AML-193 (cell line): ENCODE results near the gene KDM3B.
"Not testable (repeated sequence)": the region's sequence is repeated elsewhere in the genome, so short reads cannot be mapped to it uniquely, and the experiment has no call there.

ENCODE experiments used
- DNase-seq, 2 experiments: peaks; one replicate each; lab custom pipeline; 2025; lab: John Stamatoyannopoulos, UW

The KDM3B gene, protein sequence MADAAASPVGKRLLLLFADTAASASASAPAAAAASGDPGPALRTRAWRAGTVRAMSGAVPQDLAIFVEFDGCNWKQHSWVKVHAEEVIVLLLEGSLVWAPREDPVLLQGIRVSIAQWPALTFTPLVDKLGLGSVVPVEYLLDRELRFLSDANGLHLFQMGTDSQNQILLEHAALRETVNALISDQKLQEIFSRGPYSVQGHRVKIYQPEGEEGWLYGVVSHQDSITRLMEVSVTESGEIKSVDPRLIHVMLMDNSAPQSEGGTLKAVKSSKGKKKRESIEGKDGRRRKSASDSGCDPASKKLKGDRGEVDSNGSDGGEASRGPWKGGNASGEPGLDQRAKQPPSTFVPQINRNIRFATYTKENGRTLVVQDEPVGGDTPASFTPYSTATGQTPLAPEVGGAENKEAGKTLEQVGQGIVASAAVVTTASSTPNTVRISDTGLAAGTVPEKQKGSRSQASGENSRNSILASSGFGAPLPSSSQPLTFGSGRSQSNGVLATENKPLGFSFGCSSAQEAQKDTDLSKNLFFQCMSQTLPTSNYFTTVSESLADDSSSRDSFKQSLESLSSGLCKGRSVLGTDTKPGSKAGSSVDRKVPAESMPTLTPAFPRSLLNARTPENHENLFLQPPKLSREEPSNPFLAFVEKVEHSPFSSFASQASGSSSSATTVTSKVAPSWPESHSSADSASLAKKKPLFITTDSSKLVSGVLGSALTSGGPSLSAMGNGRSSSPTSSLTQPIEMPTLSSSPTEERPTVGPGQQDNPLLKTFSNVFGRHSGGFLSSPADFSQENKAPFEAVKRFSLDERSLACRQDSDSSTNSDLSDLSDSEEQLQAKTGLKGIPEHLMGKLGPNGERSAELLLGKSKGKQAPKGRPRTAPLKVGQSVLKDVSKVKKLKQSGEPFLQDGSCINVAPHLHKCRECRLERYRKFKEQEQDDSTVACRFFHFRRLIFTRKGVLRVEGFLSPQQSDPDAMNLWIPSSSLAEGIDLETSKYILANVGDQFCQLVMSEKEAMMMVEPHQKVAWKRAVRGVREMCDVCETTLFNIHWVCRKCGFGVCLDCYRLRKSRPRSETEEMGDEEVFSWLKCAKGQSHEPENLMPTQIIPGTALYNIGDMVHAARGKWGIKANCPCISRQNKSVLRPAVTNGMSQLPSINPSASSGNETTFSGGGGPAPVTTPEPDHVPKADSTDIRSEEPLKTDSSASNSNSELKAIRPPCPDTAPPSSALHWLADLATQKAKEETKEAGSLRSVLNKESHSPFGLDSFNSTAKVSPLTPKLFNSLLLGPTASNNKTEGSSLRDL (N-terminal part only)

DNA sequence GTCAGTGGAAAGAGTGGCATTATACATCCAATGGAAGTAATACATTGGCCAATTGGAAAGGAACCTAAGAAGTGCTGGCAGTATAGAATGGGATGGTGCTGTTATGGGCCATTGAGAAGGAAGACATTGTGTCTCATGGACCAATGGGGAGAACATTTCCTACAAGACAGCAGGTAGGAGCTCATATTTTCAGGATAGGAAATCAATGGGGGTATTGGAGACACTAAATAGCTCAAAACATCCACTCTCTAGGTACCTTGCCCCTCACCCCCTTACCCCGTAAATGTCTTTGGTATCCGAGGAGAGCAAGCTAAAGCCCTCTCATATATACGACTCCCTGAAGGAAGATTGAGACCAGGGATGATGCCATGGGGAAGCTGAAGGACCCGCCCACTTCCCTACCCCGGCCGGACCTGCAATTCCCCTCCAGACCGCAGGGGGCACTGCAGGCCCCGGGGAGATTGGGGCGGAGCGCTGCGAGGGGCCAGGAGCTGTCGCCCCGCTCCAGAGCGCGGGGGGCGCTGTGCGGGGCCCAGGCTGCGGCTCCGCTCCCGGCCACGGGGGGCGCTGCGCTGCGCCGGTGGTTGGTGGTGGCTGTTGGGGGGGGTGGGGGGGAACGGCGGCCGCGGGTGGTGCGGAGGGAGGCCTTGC, at the start of gene KDM3B:
Gene KDM3B, plus strand, starts transcription at position 615 of the 651 bp plus-strand sequence. CDS start 111 bp downstream, outside the sequence.
- DNase-seq: peak; percentile 53 to 81

GRCh38 chr5:138303372-138303771, 49.1 kb upstream of the KDM3B start:
- DNase-seq: no peak

DNA sequence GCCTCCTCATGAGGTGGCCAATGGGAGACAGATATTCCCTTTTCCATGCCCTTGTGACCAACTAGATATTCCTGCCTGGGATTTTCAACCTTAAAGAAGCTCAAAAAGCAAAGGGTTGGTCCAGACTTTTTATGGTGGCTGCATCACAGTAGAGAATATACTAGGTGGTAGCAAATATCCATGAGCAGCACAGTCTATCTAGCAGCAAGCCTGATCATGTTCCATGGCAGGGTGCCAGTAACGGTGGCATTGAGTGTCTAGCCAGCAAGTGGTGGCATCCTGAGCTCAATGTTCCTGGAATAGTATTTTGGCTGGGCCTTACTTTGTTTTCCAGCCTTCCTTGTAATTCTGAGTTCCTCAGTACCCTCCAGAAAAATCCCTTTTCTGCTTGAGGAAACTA, 46.7 kb upstream of the KDM3B start:
- no peak for DNase-seq

- no peak for DNase-seq
Observed at GRCh38 chr5:138315751-138316278, 36.7 kb upstream of the KDM3B start.

DNA sequence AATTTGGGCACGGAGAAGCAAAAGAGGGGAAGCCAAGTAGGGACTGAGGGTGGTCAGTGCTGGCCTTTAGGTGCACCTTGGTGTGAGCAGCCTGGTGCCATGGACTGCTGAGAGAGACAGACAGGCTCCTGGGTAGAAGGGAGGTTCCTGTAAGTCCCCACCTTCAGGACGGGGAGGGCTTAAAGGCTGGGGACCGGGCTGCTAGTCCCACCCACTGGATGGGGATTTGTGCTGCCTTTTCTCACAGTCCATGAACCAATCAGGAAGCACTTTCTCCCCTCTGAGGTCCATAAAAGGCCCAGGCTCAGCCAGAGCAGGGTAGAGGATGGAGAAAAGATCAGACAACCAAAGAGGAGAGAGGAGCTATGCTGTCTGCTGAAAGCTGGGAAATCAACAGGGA, 36.1 kb upstream of the KDM3B start:
- DNase-seq: no peak

GRCh38 chr5:138318211-138318610, 34.3 kb upstream of the KDM3B start:
- not testable (repeated sequence) for DNase-seq

DNA sequence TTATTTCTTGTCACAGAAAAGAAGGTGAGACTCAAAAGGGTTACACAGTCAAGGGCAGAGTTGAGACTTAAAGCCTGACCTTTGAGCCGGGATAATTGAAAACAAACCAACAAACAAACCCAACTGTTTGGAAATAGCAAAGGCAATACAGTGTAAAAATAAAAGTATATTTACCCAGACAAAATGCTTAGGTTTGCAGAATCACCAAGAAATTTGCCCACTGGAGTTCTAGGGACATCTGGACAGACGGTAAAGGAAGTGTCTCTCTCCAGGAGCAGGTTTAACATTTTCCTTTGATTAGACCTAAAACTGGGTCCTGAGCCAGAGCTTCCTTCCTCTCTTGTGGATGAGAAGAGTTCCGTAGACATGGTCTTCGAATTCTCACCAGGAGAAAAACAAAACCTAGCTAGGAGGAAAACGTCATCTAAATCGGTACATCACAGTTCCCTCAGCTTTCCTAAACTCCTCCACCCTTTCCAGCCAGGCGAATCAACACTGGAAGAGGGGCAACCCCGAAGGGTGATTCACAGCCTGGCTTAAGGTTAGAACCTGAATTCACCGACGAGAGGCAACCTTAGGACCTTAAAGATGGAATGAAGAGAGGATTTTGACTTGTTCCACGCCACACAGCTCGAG, 21.6 kb upstream of the KDM3B start:
- no peak for DNase-seq

GRCh38 chr5:138331449-138332368, 20.8 kb upstream of the KDM3B start, which contains the start of gene CDC25C:
Gene CDC25C (minus strand): TSS chr5:138331804. CDS start chr5:138331180, 624 bp downstream.
- DNase-seq: peak; percentile 98

DNA sequence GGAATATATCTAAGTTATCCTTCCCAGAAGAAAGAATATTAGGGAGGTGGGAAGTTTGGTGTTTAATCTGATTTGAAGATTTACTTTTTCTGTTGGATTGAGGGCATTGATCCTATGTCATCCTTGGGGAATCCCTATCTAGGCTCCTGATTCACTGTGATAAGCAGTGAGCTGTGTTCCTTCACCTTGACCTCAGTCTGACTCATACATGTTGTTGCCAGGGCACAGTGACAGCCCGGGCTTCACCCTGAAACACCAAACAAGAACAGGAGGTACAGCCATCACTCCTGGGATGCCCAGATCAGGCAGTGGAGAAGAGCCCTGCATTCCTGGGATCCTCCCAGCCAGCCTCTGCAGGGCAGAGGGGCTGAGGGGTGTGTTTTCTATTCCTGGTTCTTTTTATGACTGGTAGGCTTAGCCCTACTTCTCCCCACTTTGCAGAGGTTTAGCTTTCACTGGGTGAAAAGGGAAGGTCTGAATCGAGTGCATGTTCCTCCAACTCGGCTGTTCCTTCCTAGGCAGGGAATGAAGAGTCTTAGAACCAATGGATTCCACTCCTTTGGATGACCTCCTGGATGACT, 17.5 kb upstream of the KDM3B start:
- DNase-seq: no peak

GRCh38 chr5:138336952-138337684, 15.4 kb upstream of the KDM3B start:
- DNase-seq: peak; percentile 81 to 82

DNA sequence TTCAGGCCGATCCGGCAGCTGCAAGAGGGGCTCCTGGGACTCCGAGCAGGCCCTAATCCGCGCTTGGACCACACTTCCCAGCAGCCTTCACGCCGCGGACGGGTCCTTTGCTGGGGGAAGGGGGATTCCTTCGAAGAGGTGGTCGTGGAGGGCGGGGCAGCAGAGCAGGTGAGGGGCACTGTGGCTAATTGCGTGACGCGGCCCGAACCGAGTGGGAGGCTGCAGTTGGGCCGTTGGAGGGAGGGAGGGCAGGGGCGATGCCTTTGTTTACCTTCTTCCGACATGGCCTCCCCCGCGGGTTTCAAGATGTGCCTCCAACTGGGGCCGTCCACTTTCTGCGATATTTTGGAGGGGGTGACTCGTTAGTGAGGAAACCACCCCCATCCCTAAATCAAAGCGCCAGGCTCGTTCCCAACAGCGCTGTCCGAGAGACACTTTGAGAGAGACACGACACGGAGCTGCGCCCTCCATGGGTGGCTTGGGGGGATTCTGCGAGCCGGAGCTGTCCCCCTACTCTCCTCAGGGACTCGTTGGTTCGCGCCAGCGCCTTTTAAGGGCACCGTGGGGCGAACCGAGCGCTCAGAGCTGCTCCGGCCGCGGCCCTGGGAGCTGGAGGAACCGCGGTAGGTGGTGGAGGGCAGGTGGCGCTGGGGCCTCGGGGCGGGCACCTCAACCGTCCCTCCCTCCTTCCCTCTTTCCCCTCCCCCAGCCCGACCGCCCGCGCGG, 14.6 kb upstream of the KDM3B start, which contains the start of gene FAM53C:
Gene FAM53C, plus strand, starts transcription at position 582 of the 726 bp plus-strand sequence. CDS start 3,070 bp downstream, outside the sequence.
- peak; percentile 81 to 82 for DNase-seq

DNA sequence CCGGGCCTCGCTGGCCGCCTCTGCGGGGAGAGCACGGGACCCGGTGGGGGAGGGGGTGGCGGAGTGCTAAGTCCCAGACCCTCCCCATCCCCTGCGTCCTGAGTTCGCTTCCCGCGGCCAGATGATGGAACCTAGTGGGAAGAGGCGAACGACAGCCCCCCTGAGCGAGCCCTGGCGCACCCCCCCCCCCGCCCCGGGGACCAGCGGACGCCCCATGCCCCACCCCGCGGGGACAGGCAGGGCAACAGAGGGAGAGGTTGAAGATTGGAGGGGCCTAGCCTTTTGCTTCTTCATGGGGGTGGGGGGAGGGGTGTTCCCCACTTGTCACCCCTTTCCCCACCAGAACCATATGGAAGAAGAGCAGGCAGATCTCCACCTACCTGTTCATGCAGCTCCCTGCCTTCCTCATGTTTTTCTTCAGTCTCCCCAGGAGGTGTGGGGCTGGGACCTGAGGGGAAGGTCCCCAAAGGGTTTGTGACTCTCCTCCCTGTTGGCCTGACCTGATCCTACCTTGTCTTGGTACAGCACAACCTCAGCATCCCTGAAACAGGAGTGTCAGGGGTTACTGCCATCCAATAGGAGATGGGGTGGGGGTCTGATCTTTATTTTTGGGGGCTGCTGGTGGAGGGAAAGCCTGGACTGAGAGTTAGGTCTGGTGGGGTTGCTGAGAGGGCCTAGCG, 13.9 kb upstream of the KDM3B start:
- no peak for DNase-seq

DNA sequence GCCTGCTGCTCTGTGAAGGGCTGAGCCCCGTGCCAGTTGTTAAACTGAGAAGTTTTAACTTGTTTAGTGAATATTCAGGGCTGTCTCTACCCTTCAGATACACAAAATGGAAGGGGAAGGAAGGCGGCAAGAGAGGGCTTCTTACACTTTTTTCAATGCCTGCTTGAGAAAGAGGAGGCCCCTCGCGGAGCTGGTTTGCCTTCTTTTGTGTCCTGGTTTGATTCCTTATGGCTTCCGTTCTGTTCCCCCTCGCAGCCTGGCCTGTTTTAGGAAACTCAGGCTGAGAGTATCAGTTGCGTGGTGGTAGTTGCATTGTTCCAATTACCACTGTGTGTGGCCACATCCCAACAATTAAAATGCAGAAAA, 13.4 kb upstream of the KDM3B start:
- no peak for DNase-seq

DNA sequence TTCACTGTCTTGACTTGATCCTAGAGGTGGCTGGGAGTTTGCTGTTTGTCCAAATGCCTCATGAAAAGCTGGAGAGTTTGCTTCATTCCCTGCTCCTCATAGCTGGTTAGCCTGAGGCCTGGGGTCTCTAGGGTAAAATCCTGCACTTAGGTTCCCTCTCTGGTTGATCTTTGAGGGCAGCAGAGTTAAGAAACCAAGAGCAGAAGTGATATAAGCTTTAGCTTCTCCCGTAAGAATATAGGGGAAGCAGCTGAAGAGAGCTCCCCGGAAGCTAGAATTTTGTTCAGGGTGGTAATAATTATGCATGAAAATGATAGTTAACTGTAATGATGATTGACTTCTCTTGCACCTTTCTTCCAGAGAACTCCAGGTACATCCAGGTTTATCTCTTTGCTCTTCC, 13.0 kb upstream of the KDM3B start:
- peak; percentile 45 to 46 for DNase-seq

- DNase-seq: no peak
Observed at GRCh38 chr5:138340008-138340407, 12.5 kb upstream of the KDM3B start.

- no peak for DNase-seq
Observed at GRCh38 chr5:138344887-138345622, 7.4 kb upstream of the KDM3B start.
